Measurements from ENCODE around the gene BCL7B. TPM values are rescaled to one million over a fixed set of nuclear protein-coding genes. Genes with fewer than 3 reads are reported as not detected.

BCL7B gene
- polyA plus RNA-seq, 1 donor (not counting 4 experiments of a cell fraction or from before 2014, with no cell fraction given) = 41.0 TPM

DNA sequence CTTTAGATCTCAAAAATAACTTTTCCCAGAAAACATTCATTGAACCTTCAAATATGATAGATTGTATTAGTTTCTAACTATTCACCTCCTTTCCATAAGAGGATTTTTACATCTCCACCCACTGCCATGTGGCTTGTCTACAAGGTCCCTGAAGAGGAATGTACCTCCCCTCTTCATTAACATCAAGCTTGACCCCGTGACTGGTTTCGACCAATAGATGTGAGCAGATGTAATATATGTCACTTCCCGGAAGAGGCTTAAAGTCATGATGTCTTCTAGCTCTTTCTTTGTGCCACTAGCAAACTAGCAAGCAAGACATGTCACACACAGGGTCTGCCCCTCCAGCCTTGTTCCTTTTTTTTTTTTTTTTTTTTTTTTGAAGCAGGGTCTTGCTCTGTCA lies 42.3 kb downstream of the BCL7B start:
- Histone ChIP-seq H4K20me1 (ENCODE audit: control insufficient read depth, extremely low read depth, insufficient read depth, low read length) (peaks cover 8% of the 10 kb centered on the region), H3K27ac (ENCODE audit: control insufficient read depth, insufficient read depth, low read length) (no peak overlapping the region), H3K4me2 (ENCODE audit: control insufficient read depth, extremely low read depth, insufficient read depth, low read depth, low read length) (no peak overlapping the region), H2AFZ (ENCODE audit: control insufficient read depth, low read length) (no peak overlapping the region), H3K4me3 (ENCODE audit: control insufficient read depth in 2 of 3, extremely low read depth in 1 of 3, insufficient read depth in 2 of 3, low read depth in 1 of 3, low read length in 3 of 3) (no peak overlapping the region), H3K4me1 (ENCODE audit: control insufficient read depth, extremely low read depth, insufficient read depth, low read length) (peaks cover 15% of the 10 kb centered on the region), H3K27me3 (ENCODE audit: control insufficient read depth, extremely low read depth, insufficient read depth, low read length) (no peaks in the 10 kb centered on the region), H3K36me3 (ENCODE audit: control insufficient read depth in 2 of 2, extremely low read depth in 1 of 2, insufficient read depth in 2 of 2, low read length in 2 of 2) (peaks cover 4 to 29% of the 10 kb centered on the region in 2 experiments), H3K9me3 (ENCODE audit: control insufficient read depth, low read depth, low read length) (no peaks in the 10 kb centered on the region), H3K9me1 (ENCODE audit: control insufficient read depth, extremely low read depth, insufficient read depth, low read length) (no peaks in the 10 kb centered on the region), H3K79me2 (ENCODE audit: control insufficient read depth, insufficient read depth, low read length) (peaks cover 96% of the 10 kb centered on the region), H3K9ac (ENCODE audit: control insufficient read depth, extremely low read depth, insufficient read depth, low read length) (no peak overlapping the region)
- FAIRE-seq (no peak), DNase-seq (ENCODE audit: low read depth, low spot score) (no peak)
- TF ChIP-seq, protein P1, sequence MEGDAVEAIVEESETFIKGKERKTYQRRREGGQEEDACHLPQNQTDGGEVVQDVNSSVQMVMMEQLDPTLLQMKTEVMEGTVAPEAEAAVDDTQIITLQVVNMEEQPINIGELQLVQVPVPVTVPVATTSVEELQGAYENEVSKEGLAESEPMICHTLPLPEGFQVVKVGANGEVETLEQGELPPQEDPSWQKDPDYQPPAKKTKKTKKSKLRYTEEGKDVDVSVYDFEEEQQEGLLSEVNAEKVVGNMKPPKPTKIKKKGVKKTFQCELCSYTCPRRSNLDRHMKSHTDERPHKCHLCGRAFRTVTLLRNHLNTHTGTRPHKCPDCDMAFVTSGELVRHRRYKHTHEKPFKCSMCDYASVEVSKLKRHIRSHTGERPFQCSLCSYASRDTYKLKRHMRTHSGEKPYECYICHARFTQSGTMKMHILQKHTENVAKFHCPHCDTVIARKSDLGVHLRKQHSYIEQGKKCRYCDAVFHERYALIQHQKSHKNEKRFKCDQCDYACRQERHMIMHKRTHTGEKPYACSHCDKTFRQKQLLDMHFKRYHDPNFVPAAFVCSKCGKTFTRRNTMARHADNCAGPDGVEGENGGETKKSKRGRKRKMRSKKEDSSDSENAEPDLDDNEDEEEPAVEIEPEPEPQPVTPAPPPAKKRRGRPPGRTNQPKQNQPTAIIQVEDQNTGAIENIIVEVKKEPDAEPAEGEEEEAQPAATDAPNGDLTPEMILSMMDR (optimal IDR thresholded peaks at IDR 0.05 in 1 of 3, IDR thresholded peaks at IDR 0.05 in 1 of 3, conservative IDR thresholded peaks at IDR 0.05 in 1 of 3; ENCODE audit: extremely low read depth in 1 of 3, insufficient read depth in 2 of 3, low read length in 3 of 3) = no peak
- no peak for TF ChIP-seq EZH2 (IDR thresholded peaks at IDR 0.05; ENCODE audit: low read length)
- dilution Hi-C loops (cut with MboI; ENCODE audit: extremely low pct_ligation_motif_present, low sequenced_read_pairs) = no loop called here

DNA sequence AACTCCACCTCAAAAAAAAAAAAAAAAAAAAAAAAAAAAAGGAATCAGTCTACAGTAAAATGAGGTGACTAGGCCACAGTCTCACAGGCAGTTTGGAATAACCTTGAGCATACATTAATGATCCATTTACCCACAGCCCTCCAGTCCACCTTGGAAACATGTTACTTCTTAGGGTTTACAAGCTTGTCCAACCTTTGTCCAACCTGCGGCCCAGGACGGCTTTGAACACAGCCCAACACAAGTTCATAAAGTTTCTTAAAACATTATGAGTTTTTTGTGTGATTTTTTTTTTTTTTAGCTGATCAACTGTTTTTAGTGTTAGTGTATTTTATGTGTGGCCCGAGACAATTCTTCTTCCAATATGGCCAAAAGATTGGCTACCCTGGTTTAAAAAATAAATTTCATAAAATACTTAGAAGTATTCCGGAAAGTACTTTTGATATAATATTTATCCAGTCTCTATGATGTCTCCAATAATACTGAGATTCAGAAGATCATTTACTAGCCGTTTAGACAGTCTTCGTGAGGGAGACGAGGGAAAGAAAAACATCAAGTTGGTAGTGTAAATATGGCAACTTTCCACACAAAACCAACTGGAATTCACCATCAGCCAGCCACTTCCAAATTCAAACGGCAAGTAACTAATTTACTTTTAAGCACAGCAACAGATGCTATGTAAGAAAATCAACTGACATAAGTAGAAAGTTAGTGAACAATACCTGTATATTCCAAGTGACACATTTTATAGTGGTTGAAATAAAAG lies 45.3 kb downstream of the BCL7B start:
- H4K20me1 ChIP-seq (ENCODE audit: control insufficient read depth, extremely low read depth, insufficient read depth, low read length) = no peaks in the 10 kb centered on the region
- dilution Hi-C loops (cut with MboI; ENCODE audit: extremely low pct_ligation_motif_present, low sequenced_read_pairs) = no loop called here
- H3K4me3 ChIP-seq (ENCODE audit: control insufficient read depth in 2 of 3, extremely low read depth in 1 of 3, insufficient read depth in 2 of 3, low read depth in 1 of 3, low read length in 3 of 3) = no peak overlapping the region
- no peaks in the 10 kb centered on the region for H3K27me3 ChIP-seq (ENCODE audit: control insufficient read depth, extremely low read depth, insufficient read depth, low read length)
- H3K9me1 ChIP-seq (ENCODE audit: control insufficient read depth, extremely low read depth, insufficient read depth, low read length) = no peaks in the 10 kb centered on the region
- no peak for TF ChIP-seq EZH2 (IDR thresholded peaks at IDR 0.05; ENCODE audit: low read length)
- TF ChIP-seq, protein P1 (optimal IDR thresholded peaks at IDR 0.05 in 1 of 3, IDR thresholded peaks at IDR 0.05 in 1 of 3, conservative IDR thresholded peaks at IDR 0.05 in 1 of 3; ENCODE audit: extremely low read depth in 1 of 3, insufficient read depth in 2 of 3, low read length in 3 of 3) = no peak
- FAIRE-seq (no peak), DNase-seq (ENCODE audit: low read depth, low spot score) (no peak)
- no peak overlapping the region for H3K27ac ChIP-seq (ENCODE audit: control insufficient read depth, insufficient read depth, low read length)
- H2AFZ ChIP-seq (ENCODE audit: control insufficient read depth, low read length) = no peak overlapping the region
- no peaks in the 10 kb centered on the region for H3K9me3 ChIP-seq (ENCODE audit: control insufficient read depth, low read depth, low read length)
- H3K4me2 ChIP-seq (ENCODE audit: control insufficient read depth, extremely low read depth, insufficient read depth, low read depth, low read length) = no peak overlapping the region
- no peaks in the 10 kb centered on the region for H3K4me1 ChIP-seq (ENCODE audit: control insufficient read depth, extremely low read depth, insufficient read depth, low read length)
- H3K79me2 ChIP-seq (ENCODE audit: control insufficient read depth, insufficient read depth, low read length) = peaks cover 77% of the 10 kb centered on the region
- H3K36me3 ChIP-seq (ENCODE audit: control insufficient read depth in 2 of 2, extremely low read depth in 1 of 2, insufficient read depth in 2 of 2, low read length in 2 of 2) = peaks cover 11 to 31% of the 10 kb centered on the region in 2 experiments
- H3K9ac ChIP-seq (ENCODE audit: control insufficient read depth, extremely low read depth, insufficient read depth, low read length) = no peak overlapping the region
